ENCODE measurements around the gene TGFB2. TPM values are rescaled to one million over a fixed set of nuclear protein-coding genes. Genes with fewer than 3 reads are reported as not detected.

TGFB2 gene
- total and polyA plus RNA-seq, 2 experiments from 2014 or later = 0.31 to 1.4 TPM

DNA sequence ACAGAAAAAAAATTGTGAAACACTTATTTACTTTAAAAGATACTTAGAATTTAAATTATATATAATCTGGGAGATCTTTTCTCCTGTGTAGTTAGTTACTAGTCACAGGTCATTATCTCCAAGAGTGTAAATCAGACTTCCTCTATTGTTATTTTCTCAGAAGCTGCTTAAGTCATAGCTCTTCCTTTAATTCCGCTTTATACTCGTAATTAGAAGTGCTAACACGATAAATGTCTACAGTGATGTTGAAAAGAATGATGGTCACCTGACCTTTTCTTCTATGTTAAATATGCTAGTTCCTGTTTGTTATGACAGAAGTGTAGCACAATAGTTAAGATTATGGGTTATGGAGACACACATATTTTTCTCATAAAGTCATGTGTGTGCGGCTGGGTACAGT lies 123.6 kb downstream of the TGFB2 start:
- Histone ChIP-seq H3K36me3 (ENCODE audit: insufficient read depth) (no peaks in the 10 kb centered on the region), H3K27me3 (ENCODE audit: insufficient read depth) (no peaks in the 10 kb centered on the region), H3K4me1 (ENCODE audit: insufficient read depth) (no peaks in the 10 kb centered on the region), H3K4me2 (no peak overlapping the region), H3F3A (replicated peaks; ENCODE audit: low read depth) (no peaks in the 10 kb centered on the region), H3K9me2 (ENCODE audit: insufficient read depth) (no peaks in the 10 kb centered on the region), H3K4me3 (no peak overlapping the region), H3K79me2 (replicated peaks; ENCODE audit: insufficient read depth) (no peaks in the 10 kb centered on the region), H2AFZ (no peak overlapping the region), H4K20me1 (replicated peaks; ENCODE audit: insufficient read depth) (no peaks in the 10 kb centered on the region), H3K27ac (ENCODE audit: low read depth) (no peak overlapping the region)
- H3K36me3 Mint-ChIP-seq (ENCODE audit: low read depth) = no peaks in the 10 kb centered on the region
- H3K27ac Mint-ChIP-seq = no peak overlapping the region
- H3K27me3 Mint-ChIP-seq (ENCODE audit: insufficient read depth, low read depth, poor library complexity) = no peaks in the 10 kb centered on the region
- H3K4me1 Mint-ChIP-seq = no peaks in the 10 kb centered on the region; the same call in 2 of the 3 replicates
- no peak for TF ChIP-seq ZNF114 (CRISPR knock-in tag; IDR thresholded peaks at IDR 0.05)
- TF ChIP-seq, protein P1, sequence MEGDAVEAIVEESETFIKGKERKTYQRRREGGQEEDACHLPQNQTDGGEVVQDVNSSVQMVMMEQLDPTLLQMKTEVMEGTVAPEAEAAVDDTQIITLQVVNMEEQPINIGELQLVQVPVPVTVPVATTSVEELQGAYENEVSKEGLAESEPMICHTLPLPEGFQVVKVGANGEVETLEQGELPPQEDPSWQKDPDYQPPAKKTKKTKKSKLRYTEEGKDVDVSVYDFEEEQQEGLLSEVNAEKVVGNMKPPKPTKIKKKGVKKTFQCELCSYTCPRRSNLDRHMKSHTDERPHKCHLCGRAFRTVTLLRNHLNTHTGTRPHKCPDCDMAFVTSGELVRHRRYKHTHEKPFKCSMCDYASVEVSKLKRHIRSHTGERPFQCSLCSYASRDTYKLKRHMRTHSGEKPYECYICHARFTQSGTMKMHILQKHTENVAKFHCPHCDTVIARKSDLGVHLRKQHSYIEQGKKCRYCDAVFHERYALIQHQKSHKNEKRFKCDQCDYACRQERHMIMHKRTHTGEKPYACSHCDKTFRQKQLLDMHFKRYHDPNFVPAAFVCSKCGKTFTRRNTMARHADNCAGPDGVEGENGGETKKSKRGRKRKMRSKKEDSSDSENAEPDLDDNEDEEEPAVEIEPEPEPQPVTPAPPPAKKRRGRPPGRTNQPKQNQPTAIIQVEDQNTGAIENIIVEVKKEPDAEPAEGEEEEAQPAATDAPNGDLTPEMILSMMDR (conservative IDR thresholded peaks at IDR 0.05; ENCODE audit: low read depth in 2 of 2) = no peak
- TF ChIP-seq EZH2 (IDR thresholded peaks at IDR 0.05; ENCODE audit: low read depth, unreplicated experiment) = no peak
- TF ChIP-seq NANOG (IDR thresholded peaks at IDR 0.05; ENCODE audit: borderline replicate concordance) = no peak
- TF ChIP-seq ZNF331 (CRISPR knock-in tag; IDR thresholded peaks at IDR 0.05; ENCODE audit: low read depth) = no peak
- TF ChIP-seq, protein P2, sequence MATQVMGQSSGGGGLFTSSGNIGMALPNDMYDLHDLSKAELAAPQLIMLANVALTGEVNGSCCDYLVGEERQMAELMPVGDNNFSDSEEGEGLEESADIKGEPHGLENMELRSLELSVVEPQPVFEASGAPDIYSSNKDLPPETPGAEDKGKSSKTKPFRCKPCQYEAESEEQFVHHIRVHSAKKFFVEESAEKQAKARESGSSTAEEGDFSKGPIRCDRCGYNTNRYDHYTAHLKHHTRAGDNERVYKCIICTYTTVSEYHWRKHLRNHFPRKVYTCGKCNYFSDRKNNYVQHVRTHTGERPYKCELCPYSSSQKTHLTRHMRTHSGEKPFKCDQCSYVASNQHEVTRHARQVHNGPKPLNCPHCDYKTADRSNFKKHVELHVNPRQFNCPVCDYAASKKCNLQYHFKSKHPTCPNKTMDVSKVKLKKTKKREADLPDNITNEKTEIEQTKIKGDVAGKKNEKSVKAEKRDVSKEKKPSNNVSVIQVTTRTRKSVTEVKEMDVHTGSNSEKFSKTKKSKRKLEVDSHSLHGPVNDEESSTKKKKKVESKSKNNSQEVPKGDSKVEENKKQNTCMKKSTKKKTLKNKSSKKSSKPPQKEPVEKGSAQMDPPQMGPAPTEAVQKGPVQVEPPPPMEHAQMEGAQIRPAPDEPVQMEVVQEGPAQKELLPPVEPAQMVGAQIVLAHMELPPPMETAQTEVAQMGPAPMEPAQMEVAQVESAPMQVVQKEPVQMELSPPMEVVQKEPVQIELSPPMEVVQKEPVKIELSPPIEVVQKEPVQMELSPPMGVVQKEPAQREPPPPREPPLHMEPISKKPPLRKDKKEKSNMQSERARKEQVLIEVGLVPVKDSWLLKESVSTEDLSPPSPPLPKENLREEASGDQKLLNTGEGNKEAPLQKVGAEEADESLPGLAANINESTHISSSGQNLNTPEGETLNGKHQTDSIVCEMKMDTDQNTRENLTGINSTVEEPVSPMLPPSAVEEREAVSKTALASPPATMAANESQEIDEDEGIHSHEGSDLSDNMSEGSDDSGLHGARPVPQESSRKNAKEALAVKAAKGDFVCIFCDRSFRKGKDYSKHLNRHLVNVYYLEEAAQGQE (IDR thresholded peaks at IDR 0.05; ENCODE audit: unreplicated experiment) = no peak
- no peak for TF ChIP-seq POLR2AphosphoS5 (IDR thresholded peaks at IDR 0.05; ENCODE audit: low read depth)
- TF ChIP-seq CREB1 (CRISPR knock-in tag; IDR thresholded peaks at IDR 0.05; ENCODE audit: low read depth) = no peak
- TF ChIP-seq, protein P3, sequence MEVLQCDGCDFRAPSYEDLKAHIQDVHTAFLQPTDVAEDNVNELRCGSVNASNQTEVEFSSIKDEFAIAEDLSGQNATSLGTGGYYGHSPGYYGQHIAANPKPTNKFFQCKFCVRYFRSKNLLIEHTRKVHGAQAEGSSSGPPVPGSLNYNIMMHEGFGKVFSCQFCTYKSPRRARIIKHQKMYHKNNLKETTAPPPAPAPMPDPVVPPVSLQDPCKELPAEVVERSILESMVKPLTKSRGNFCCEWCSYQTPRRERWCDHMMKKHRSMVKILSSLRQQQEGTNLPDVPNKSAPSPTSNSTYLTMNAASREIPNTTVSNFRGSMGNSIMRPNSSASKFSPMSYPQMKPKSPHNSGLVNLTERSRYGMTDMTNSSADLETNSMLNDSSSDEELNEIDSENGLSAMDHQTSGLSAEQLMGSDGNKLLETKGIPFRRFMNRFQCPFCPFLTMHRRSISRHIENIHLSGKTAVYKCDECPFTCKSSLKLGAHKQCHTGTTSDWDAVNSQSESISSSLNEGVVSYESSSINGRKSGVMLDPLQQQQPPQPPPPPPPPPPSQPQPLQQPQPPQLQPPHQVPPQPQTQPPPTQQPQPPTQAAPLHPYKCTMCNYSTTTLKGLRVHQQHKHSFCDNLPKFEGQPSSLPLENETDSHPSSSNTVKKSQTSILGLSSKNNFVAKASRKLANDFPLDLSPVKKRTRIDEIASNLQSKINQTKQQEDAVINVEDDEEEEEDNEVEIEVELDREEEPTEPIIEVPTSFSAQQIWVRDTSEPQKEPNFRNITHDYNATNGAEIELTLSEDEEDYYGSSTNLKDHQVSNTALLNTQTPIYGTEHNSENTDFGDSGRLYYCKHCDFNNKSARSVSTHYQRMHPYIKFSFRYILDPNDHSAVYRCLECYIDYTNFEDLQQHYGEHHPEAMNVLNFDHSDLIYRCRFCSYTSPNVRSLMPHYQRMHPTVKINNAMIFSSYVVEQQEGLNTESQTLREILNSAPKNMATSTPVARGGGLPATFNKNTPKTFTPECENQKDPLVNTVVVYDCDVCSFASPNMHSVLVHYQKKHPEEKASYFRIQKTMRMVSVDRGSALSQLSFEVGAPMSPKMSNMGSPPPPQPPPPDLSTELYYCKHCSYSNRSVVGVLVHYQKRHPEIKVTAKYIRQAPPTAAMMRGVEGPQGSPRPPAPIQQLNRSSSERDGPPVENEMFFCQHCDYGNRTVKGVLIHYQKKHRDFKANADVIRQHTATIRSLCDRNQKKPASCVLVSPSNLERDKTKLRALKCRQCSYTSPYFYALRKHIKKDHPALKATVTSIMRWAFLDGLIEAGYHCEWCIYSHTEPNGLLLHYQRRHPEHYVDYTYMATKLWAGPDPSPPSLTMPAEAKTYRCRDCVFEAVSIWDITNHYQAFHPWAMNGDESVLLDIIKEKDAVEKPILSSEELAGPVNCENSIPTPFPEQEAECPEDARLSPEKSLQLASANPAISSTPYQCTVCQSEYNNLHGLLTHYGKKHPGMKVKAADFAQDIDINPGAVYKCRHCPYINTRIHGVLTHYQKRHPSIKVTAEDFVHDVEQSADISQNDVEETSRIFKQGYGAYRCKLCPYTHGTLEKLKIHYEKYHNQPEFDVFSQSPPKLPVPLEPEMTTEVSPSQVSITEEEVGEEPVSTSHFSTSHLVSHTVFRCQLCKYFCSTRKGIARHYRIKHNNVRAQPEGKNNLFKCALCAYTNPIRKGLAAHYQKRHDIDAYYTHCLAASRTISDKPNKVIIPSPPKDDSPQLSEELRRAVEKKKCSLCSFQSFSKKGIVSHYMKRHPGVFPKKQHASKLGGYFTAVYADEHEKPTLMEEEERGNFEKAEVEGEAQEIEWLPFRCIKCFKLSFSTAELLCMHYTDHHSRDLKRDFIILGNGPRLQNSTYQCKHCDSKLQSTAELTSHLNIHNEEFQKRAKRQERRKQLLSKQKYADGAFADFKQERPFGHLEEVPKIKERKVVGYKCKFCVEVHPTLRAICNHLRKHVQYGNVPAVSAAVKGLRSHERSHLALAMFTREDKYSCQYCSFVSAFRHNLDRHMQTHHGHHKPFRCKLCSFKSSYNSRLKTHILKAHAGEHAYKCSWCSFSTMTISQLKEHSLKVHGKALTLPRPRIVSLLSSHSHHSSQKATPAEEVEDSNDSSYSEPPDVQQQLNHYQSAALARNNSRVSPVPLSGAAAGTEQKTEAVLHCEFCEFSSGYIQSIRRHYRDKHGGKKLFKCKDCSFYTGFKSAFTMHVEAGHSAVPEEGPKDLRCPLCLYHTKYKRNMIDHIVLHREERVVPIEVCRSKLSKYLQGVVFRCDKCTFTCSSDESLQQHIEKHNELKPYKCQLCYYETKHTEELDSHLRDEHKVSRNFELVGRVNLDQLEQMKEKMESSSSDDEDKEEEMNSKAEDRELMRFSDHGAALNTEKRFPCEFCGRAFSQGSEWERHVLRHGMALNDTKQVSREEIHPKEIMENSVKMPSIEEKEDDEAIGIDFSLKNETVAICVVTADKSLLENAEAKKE (CRISPR knock-in tag; IDR thresholded peaks at IDR 0.05) = no peak
- no peak for TF ChIP-seq JUNB (IDR thresholded peaks at IDR 0.05; ENCODE audit: unreplicated experiment)
- TF ChIP-seq EZH2phosphoT487 (IDR thresholded peaks at IDR 0.05; ENCODE audit: unreplicated experiment) = no peak
- TF ChIP-seq, protein P4, sequence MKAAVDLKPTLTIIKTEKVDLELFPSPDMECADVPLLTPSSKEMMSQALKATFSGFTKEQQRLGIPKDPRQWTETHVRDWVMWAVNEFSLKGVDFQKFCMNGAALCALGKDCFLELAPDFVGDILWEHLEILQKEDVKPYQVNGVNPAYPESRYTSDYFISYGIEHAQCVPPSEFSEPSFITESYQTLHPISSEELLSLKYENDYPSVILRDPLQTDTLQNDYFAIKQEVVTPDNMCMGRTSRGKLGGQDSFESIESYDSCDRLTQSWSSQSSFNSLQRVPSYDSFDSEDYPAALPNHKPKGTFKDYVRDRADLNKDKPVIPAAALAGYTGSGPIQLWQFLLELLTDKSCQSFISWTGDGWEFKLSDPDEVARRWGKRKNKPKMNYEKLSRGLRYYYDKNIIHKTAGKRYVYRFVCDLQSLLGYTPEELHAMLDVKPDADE (IDR thresholded peaks at IDR 0.05) = no peak
- TF ChIP-seq STAT1 (IDR thresholded peaks at IDR 0.05; ENCODE audit: unreplicated experiment) = no peak
- ATAC-seq (no peak), DNase-seq (ENCODE audit: low spot score) (no peak)
- H3K9me3 Mint-ChIP-seq = no peaks in the 10 kb centered on the region
- H3K4me3 Mint-ChIP-seq = no peak overlapping the region

Measured in GM23338 (cell line).